HAP-1 (cell line): ENCODE results near the gene CYP2W1.
"Not testable (repeated sequence)": the region's sequence is repeated elsewhere in the genome, so short reads cannot be mapped to it uniquely, and the experiment has no call there.

Experiments used
- DNase-seq, 2 experiments: peaks; one replicate each; pipeline ENCODE4 v3.0.0-alpha.2; 2016 to 2020; ENCODE audit warnings: low spot score in 2 of 2
- H3K27me3 ChIP-seq: fragments of 250-450 bp; sonication (Bioruptor Pico); 2 replicates; pipeline ENCODE4 v1.5.1; 2020; ENCODE audit warnings: low read depth, mild to moderate bottlenecking, moderate library complexity
- H3K36me3 ChIP-seq: fragments of 250-450 bp; sonication (Bioruptor Pico); replicated peaks from 2 replicates; pipeline ENCODE4 v1.5.1; 2020; ENCODE audit warnings: mild to moderate bottlenecking
- H3K4me1 ChIP-seq: fragments of 250-450 bp; sonication (Bioruptor Pico); 2 replicates; pipeline ENCODE4 v1.5.1; 2020; ENCODE audit warnings: mild to moderate bottlenecking
- H3K4me3 ChIP-seq: fragments of 250-450 bp; sonication (Bioruptor Pico); 2 replicates; pipeline ENCODE4 v1.5.1; 2020; ENCODE audit warnings: mild to moderate bottlenecking, moderate library complexity
- H3K9me3 ChIP-seq: fragments of 250-450 bp; sonication (Bioruptor Pico); 2 replicates; pipeline ENCODE4 v1.5.1; 2020; ENCODE audit warnings: mild to moderate bottlenecking, moderate library complexity
- in situ Hi-C: fragments of 300-500 bp; cut with MboI; formaldehyde crosslinking; loops from 3 replicates; pipeline ENCODE4 v1.14.3; 2020; ENCODE audit warnings: low sequenced_read_pairs, inconsistent platforms, mixed read lengths

Gene CYP2W1

GRCh38 chr7:958221-959200 is 24.5 kb upstream of the CYP2W1 start:
- no peaks in the 10 kb centered on the region for H3K36me3 ChIP-seq
- H3K9me3 ChIP-seq = no peaks in the 10 kb centered on the region
- no peaks in the 10 kb centered on the region for H3K27me3 ChIP-seq
- H3K4me1 ChIP-seq = no peaks in the 10 kb centered on the region
- H3K4me3 ChIP-seq = no peak overlapping the region
- DNase-seq = no peak
- in situ Hi-C loops = no loop called here

- no peaks in the 10 kb centered on the region for H3K27me3 ChIP-seq
- in situ Hi-C loops = no loop called here
- no peak for DNase-seq
- H3K36me3 ChIP-seq = no peaks in the 10 kb centered on the region
- H3K4me1 ChIP-seq = no peaks in the 10 kb centered on the region
- no peak overlapping the region for H3K4me3 ChIP-seq
- H3K9me3 ChIP-seq = no peaks in the 10 kb centered on the region
Observed at GRCh38 chr7:959271-959670, 23.7 kb upstream of the CYP2W1 start.

- H3K36me3 ChIP-seq, H3K4me1 ChIP-seq, DNase-seq, H3K27me3 ChIP-seq, H3K4me3 ChIP-seq, H3K9me3 ChIP-seq, in situ Hi-C loops: not testable (repeated sequence)
Observed at GRCh38 chr7:959740-960139, 23.2 kb upstream of the CYP2W1 start.

- in situ Hi-C loops = no loop called here
- Histone ChIP-seq H3K9me3 (no peaks in the 10 kb centered on the region), H3K4me1 (no peaks in the 10 kb centered on the region), H3K4me3 (no peak overlapping the region), H3K36me3 (no peaks in the 10 kb centered on the region), H3K27me3 (no peaks in the 10 kb centered on the region)
- no peak for DNase-seq
Observed at GRCh38 chr7:960269-960871, 22.6 kb upstream of the CYP2W1 start.

GRCh38 chr7:960972-961371 is 22.0 kb upstream of the CYP2W1 start:
- H3K36me3 ChIP-seq, H3K9me3 ChIP-seq, H3K4me1 ChIP-seq, H3K27me3 ChIP-seq, DNase-seq, H3K4me3 ChIP-seq, in situ Hi-C loops: not testable (repeated sequence)

GRCh38 chr7:961546-962400 is 21.2 kb upstream of the CYP2W1 start:
- H3K9me3 ChIP-seq = no peaks in the 10 kb centered on the region
- H3K27me3 ChIP-seq = no peaks in the 10 kb centered on the region
- in situ Hi-C loops = no loop called here
- no peak for DNase-seq
- H3K4me1 ChIP-seq = no peaks in the 10 kb centered on the region
- no peaks in the 10 kb centered on the region; the same call in 1 of the 2 replicates for H3K36me3 ChIP-seq
- no peak overlapping the region for H3K4me3 ChIP-seq

- DNase-seq = no peak
- no peak overlapping the region for H3K4me3 ChIP-seq
- H3K36me3 ChIP-seq = no peaks in the 10 kb centered on the region; the same call in none of the 2 replicates
- no peaks in the 10 kb centered on the region for H3K9me3 ChIP-seq
- in situ Hi-C loops = no loop called here
- no peaks in the 10 kb centered on the region for H3K4me1 ChIP-seq
- no peaks in the 10 kb centered on the region for H3K27me3 ChIP-seq
Observed at GRCh38 chr7:962401-963081, 20.4 kb upstream of the CYP2W1 start.

GRCh38 chr7:963236-964078 is 19.5 kb upstream of the CYP2W1 start:
- H3K4me3 ChIP-seq = no peak overlapping the region
- H3K4me1 ChIP-seq = no peaks in the 10 kb centered on the region
- in situ Hi-C loops = no loop called here
- DNase-seq = peak in 1 of 2 experiments; percentile 35
- no peaks in the 10 kb centered on the region for H3K27me3 ChIP-seq
- peaks cover 4% of the 10 kb centered on the region for H3K36me3 ChIP-seq
- H3K9me3 ChIP-seq = no peaks in the 10 kb centered on the region

GRCh38 chr7:964401-965231 is 18.4 kb upstream of the CYP2W1 start:
- in situ Hi-C loops = no loop called here
- H3K9me3 ChIP-seq = no peaks in the 10 kb centered on the region
- H3K4me3 ChIP-seq = no peak overlapping the region
- peaks cover 14% of the 10 kb centered on the region for H3K36me3 ChIP-seq
- H3K4me1 ChIP-seq = no peaks in the 10 kb centered on the region
- no peaks in the 10 kb centered on the region for H3K27me3 ChIP-seq
- peak in 1 of 2 experiments; percentile 58 for DNase-seq

- no peak for DNase-seq
- Histone ChIP-seq H3K36me3 (peaks cover 29% of the 10 kb centered on the region), H3K27me3 (no peaks in the 10 kb centered on the region), H3K9me3 (no peaks in the 10 kb centered on the region), H3K4me3 (no peak overlapping the region), H3K4me1 (no peaks in the 10 kb centered on the region)
- in situ Hi-C loops = no loop called here
Observed at GRCh38 chr7:966291-967069, 16.5 kb upstream of the CYP2W1 start.

- H3K9me3 ChIP-seq = no peaks in the 10 kb centered on the region
- in situ Hi-C loops = no loop called here
- peaks cover 8% of the 10 kb centered on the region for H3K4me1 ChIP-seq
- peaks cover 40% of the 10 kb centered on the region for H3K36me3 ChIP-seq
- DNase-seq = no peak
- H3K4me3 ChIP-seq = no peak overlapping the region
- H3K27me3 ChIP-seq = no peaks in the 10 kb centered on the region
Observed at GRCh38 chr7:967361-968082, 15.5 kb upstream of the CYP2W1 start.
